LNCaP clone FGC (cell line): ENCODE data around the gene SELENOS.

ENCODE experiments used
- DNase-seq: peaks from one replicate; pipeline ENCODE4 v3.0.0-alpha.2; 2011; ENCODE audit warnings: low read depth
- H3K4me3 ChIP-seq: 2 replicates; pipeline ENCODE4 v1.5.1; 2011; ENCODE audit warnings: mild to moderate bottlenecking, low read depth, low read length, control low read depth
- CTCF ChIP-seq: IDR thresholded peaks from 2 replicates; pipeline ENCODE4 v1.5.1; 2012; ENCODE audit warnings: mild to moderate bottlenecking; ENCODE audit not compliant: control insufficient read depth, insufficient read depth; ENCODE audit errors: extremely low read depth

Gene SELENOS

DNA sequence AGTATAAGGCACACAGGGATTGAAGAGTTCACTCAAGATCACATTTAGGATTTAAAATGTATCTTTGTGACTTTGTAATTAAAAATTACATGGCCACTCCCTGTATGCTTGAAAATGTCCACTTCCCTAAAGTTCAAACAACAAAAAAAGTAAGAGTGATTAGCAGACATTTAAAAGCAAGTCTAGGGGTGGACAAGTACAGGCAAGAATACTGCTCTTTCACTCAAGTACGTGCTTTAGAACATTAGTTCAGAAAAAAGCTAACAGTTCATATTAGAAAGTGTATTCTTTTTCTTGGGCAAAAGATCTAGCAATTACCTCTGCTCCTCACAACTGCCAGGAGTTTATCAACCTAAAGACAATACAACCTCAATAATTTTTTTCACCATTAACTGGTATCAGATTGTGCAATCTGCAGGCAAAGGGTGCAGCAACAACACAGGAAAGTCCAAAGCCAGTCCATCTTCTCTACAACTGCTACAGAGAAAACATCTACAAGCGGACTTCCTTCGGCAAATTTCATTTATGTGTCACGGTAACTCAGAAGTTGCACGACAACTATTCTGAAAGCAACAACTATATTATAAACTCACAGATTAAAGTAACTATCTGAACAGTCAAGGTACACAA lies 43.5 kb downstream of the SELENOS start:
- TF ChIP-seq CTCF = no peak
- no peak overlapping the region for H3K4me3 ChIP-seq
- DNase-seq = no peak

- no peak for DNase-seq
- no peak overlapping the region for H3K4me3 ChIP-seq
- TF ChIP-seq CTCF = no peak
Observed at GRCh38 chr15:101232677-101233076, 44.6 kb downstream of the SELENOS start.

GRCh38 chr15:101228313-101228712 lies 49.0 kb downstream of the SELENOS start:
- no peak overlapping the region for H3K4me3 ChIP-seq
- TF ChIP-seq CTCF = no peak
- no peak for DNase-seq

GRCh38 chr15:101225658-101226057 lies 51.6 kb downstream of the SELENOS start:
- no peak for DNase-seq
- no peak overlapping the region for H3K4me3 ChIP-seq
- TF ChIP-seq CTCF = no peak
